ENCODE measurements around the gene TAOK2. TPM values are rescaled to one million over a fixed set of nuclear protein-coding genes. Genes with fewer than 3 reads are reported as not detected.
A peak's percentile ranks its signal among the peaks of the same experiment; 100 is the strongest.

The TAOK2 gene
- total RNA-seq = 10 to 100 TPM; 38.4 to 62.1 (median 46.5) TPM

- Histone ChIP-seq H3K4me3 (peak within 1 kb of the TSS; percentile 83 to 95), H3K27me3 (no peaks in the 10 kb centered on the region), H3K27ac (peak within 1 kb of the TSS; percentile 83 to 94 (median 92)), H3K4me1 (peaks cover 5 to 50% (median 31%) of the 10 kb centered on the region in 3 donors), H3K9me3 (no peaks in the 10 kb centered on the region), H3K36me3 (peaks cover 0 to 49% of the 10 kb centered on the region in 2 donors)
- 1 to 7% methylated on average over 3 to 15 of the region's 75 CpGs for WGBS, 2 donors (ENCODE audit: low coverage in 1 of 2)
- ATAC-seq = peak; percentile 99
- TF ChIP-seq EP300 (IDR thresholded peaks at IDR 0.05) (no peak), POLR2A (IDR thresholded peaks at IDR 0.05) (peak; percentile 71 to 76), CTCF (IDR thresholded peaks at IDR 0.05) (peak in 1 of 4 experiments; percentile 16), POLR2AphosphoS5 (IDR thresholded peaks at IDR 0.05) (peak; percentile 83)
These were observed at the start of gene TAOK2 for GRCh38 chr16:29973384-29974246. TSS of gene TAOK2 (plus strand) at chr16:29973868. CDS start at chr16:29977773, 3,905 bp downstream.

- H3K4me1 ChIP-seq = peaks cover 0 to 36% (median 15%) of the 10 kb centered on the region in 3 donors
- H3K36me3 ChIP-seq = peaks cover 0 to 30% of the 10 kb centered on the region in 2 donors
- H3K9me3 ChIP-seq = no peaks in the 10 kb centered on the region
- peak overlapping the region; percentile 75 to 98 for H3K4me3 ChIP-seq
- 3 to 8% methylated on average over 6 to 9 of the region's 9 CpGs for WGBS, 2 donors (ENCODE audit: low coverage in 1 of 2)
- ATAC-seq = no peak
- TF ChIP-seq EP300 (IDR thresholded peaks at IDR 0.05) (no peak), POLR2AphosphoS5 (IDR thresholded peaks at IDR 0.05) (no peak), POLR2A (IDR thresholded peaks at IDR 0.05) (no peak), CTCF (IDR thresholded peaks at IDR 0.05) (no peak)
- H3K27me3 ChIP-seq = no peaks in the 10 kb centered on the region
- H3K27ac ChIP-seq = peak overlapping the region in 2 of 4 donors; percentile 91 to 94
These were observed 48.4 kb upstream of the TAOK2 start for GRCh38 chr16:29925105-29925756.

- peaks cover 0 to 36% (median 15%) of the 10 kb centered on the region in 3 donors for H3K4me1 ChIP-seq
- H3K27me3 ChIP-seq = no peaks in the 10 kb centered on the region
- H3K9me3 ChIP-seq = no peaks in the 10 kb centered on the region
- peak within 1 kb of the TSS; percentile 36 to 94 (median 92) for H3K27ac ChIP-seq
- 0% methylated on average over 7 of the region's 89 CpGs for WGBS, 2 donors (ENCODE audit: low coverage in 1 of 2)
- peak within 1 kb of the TSS; percentile 75 to 98 for H3K4me3 ChIP-seq
- no peak for TF ChIP-seq EP300 (IDR thresholded peaks at IDR 0.05)
- peak; percentile 91 for TF ChIP-seq POLR2AphosphoS5 (IDR thresholded peaks at IDR 0.05)
- no peak for TF ChIP-seq CTCF (IDR thresholded peaks at IDR 0.05)
- peak; percentile 81 to 83 for TF ChIP-seq POLR2A (IDR thresholded peaks at IDR 0.05)
- H3K36me3 ChIP-seq = peaks cover 0 to 22% of the 10 kb centered on the region in 2 donors
- ATAC-seq = peak; percentile 98
These were observed 47.6 kb upstream of the TAOK2 start, which contains the start of gene KCTD13 for GRCh38 chr16:29925781-29926710. TSS of gene KCTD13 (minus strand) at chr16:29926226. CDS start at chr16:29926033, 193 bp downstream.

GRCh38 chr16:29926711-29927052, 47.0 kb upstream of the TAOK2 start:
- peak overlapping the region; percentile 36 to 94 (median 92) for H3K27ac ChIP-seq
- peak; percentile 20 for ATAC-seq
- no peaks in the 10 kb centered on the region for H3K27me3 ChIP-seq
- peaks cover 0 to 36% (median 15%) of the 10 kb centered on the region in 3 donors for H3K4me1 ChIP-seq
- 1 to 3% methylated on average over 8 to 12 of the region's 12 CpGs for WGBS, 2 donors (ENCODE audit: low coverage in 1 of 2)
- no peak for TF ChIP-seq POLR2A (IDR thresholded peaks at IDR 0.05)
- TF ChIP-seq CTCF (IDR thresholded peaks at IDR 0.05) = no peak
- no peaks in the 10 kb centered on the region for H3K9me3 ChIP-seq
- H3K4me3 ChIP-seq = peak overlapping the region; percentile 75 to 98
- peaks cover 0 to 15% of the 10 kb centered on the region in 2 donors for H3K36me3 ChIP-seq

Data from gastroesophageal sphincter (tissue), 4 donors.